GM19240 (cell line): Measurements from ENCODE around the gene TSEN54.

Experiments
- DNase-seq: peaks from one replicate; pipeline ENCODE4 v3.0.0; 2011; ENCODE audit warnings: low spot score; ENCODE audit not compliant: insufficient read length

TSEN54 gene

DNA sequence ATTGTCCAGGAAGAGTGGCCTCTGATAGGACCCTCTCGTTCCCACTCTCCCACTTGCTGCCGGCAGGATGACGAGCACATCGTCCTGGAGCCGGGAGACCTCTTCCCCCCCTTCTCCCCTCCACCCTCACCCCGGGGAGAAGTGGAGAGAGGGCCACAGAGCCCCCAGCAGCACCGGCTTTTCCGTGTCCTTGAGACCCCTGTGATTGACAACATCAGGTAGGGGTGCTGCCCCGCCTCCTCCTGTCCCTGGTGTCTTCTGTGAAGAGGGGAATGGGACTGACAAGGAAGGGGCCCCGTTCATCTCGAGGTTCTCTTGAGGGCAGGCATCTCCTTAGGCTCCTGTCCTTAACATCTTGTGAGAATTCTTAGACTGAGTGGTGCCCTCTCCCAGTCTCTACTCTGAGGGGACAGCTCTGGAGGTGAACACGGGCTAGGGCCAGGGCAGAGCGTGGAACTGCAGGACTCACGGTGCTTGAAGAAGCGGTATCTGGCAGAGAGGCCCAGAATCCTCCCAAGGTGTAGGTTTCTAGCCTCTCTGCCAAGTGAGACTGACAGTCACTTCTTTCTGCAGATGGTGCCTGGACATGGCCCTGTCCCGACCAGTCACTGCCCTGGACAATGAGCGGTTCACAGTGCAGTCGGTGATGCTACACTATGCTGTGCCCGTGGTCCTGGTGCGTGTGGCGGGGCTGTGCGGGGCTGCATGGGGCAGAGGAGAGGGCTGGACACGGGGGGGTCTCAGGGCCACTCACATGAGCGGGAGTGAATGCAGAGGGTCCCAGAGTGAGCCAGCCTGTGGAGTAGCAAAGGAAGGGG lies 27.4 kb upstream of the TSEN54 start:
- DNase-seq: no peak

DNA sequence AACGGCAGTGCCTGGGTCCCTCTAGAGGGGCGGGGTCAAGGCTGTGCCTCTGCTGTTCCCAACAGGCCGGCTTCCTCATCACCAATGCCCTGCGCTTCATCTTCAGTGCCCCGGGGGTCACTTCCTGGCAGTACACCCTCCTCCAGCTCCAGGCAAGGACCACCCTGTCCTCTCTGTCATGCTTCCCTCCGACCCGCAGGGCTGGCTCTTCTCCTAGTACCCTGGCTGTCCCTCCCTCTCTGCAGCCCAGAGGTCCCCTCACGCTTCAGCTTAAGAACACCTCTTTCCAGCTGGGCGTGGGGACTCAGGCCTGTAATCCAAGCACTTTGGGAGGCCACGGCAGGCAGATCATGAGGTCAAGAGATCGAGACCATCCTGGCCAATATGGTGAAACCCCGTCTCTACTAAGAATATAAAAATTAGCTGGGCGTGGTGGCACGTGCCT lies 26.8 kb upstream of the TSEN54 start:
- no peak for DNase-seq

DNA sequence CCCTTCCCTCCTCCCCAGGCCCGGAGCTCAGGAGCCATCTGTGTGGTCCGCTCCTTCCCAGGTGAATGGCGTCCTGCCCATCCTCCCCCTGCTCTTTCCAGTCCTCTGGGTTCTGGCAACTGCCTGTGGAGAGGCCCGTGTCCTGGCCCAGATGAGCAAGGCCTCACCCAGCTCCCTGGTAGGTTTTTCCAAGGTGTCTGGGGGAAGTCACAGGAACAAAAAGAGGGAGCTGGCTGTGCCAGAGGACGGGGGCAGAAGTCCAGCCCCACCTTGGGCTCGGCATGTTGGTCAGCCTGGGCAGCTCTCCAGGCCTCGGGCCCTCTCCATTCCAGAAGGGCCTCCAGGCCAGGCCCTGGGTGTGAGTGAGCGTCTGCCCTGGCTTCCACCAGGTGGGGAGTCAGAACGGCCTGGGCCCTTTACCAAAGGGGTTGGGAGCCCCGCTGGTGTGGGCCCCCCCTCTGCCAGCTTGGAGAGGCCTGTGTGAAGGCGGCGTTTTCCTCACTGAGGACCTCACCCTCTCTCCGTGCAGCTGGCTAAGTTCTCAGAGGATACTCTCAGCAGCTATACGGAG lies 26.1 kb upstream of the TSEN54 start:
- DNase-seq: no peak

DNA sequence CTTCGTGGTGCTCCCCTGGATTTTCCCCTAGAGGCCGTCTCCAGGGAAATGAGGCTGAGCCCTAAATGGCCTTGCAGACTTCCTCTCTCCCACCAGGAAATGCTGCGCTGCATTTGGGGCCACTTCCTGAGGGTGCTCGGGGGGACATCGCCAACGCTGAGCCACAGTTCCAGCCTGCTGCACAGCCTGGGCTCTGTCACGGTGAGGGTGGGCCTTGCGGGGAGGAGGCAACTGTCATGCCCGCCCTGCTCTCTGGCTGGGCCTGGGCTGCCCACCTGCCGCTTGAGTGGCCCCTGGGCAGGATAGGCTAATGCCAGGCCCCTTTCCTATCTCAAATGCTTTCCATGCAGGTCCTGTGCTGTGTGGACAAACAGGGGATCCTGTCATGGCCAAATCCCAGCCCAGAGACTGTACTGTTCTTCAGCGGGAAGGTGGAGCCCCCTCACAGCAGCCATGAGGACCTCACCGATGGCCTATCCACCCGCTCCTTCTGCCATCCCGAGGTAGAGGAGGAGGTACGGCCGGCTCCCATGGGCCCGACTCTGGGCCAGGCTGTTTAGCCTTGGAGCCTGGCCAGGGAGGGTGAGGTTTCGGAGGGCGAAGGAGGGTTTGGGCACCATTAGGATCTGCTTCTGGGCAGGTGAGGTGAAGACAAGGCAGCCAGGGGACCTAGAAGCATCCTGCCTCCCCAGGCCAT lies 25.2 kb upstream of the TSEN54 start:
- DNase-seq: no peak

DNA sequence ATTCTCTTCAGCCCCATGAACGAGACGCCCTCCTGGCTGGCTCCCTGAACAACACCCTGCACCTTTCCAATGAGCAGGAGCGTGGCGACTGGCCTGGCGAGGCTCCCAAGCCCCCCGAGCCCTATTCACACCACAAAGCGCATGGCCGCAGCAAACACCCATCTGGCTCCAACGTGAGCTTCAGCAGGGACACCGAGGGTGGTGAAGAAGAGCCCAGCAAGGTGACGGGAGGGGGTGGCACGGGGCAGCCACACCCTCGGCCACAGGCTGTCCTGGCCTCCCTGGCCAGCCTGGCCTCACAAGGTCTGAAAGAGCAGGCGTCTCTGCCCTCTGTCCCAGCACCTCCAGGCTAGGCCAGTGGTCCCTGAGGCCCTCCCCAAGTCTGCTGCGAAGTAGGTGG lies 24.6 kb upstream of the TSEN54 start:
- no peak for DNase-seq

DNA sequence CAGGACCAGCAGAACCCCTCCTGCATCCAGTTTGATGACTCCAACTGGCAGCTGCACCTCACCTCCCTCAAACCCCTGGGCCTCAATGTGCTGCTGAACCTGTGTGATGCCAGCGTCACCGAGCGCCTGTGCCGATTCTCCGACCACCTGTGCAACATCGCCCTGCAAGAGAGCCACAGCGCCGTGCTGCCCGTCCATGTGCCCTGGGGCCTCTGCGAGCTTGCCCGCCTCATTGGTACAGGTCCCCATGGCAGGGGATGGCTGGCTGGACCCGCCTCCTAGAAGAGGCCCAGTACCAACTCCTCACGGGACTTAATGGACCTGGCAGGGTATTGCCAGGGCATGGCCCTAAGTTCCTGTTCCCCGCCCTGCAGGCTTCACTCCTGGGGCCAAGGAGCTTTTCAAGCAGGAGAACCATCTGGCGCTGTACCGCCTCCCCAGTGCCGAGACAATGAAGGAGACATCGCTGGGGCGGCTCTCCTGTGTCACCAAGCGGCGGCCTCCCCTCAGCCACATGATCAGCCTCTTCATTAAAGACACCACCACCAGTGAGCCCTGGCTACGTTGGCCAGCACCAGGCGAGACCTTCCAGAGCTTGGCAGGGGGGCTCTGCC lies 23.7 kb upstream of the TSEN54 start:
- DNase-seq: no peak

DNA sequence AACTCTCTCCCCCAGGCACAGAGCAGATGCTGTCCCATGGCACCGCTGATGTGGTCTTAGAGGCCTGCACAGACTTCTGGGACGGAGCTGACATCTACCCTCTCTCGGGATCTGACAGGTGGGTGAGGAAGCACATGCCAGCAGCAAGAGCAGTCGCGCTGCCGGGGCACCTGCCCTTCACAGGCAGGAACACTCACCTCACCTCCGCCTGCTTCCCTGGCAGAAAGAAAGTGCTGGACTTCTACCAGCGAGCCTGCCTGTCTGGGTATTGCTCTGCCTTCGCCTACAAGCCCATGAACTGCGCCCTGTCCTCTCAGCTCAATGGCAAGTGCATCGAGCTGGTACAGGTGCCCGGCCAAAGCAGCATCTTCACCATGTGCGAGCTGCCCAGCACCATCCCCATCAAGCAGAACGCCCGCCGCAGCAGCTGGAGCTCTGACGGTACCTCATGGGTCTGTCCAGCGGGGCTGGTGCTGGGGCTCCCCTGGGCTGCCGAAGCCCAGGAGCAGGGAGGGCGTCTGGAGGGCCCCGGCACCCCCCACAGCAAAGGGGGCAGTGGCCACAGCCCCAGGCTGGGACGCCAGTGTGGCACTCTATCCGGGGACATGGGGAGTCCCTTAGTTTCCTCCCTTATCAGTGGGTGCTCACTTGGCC lies 22.7 kb upstream of the TSEN54 start:
- no peak for DNase-seq

DNA sequence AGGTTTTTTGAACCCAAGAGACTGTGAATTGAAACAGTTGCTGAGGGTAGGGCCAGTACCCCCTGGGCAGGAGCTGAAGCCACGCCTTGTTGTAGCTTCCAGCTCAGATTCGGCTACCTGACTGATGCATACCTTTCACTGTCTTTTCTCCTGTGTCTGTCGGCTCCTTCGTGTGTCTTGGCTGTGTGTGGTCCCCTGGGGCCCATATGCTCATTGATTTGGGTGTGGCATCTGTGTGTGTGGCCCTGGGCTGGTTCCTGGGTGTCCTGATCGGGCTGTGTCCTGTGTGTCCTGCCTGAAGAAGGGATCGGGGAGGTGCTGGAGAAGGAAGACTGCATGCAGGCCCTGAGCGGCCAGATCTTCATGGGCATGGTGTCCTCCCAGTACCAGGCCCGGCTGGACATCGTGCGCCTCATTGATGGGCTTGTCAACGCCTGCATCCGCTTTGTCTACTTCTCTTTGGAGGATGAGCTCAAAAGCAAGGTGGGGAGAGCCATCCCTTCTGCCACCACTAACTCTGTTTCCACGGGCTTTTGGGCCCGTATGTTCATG lies 21.9 kb upstream of the TSEN54 start:
- DNase-seq: no peak

DNA sequence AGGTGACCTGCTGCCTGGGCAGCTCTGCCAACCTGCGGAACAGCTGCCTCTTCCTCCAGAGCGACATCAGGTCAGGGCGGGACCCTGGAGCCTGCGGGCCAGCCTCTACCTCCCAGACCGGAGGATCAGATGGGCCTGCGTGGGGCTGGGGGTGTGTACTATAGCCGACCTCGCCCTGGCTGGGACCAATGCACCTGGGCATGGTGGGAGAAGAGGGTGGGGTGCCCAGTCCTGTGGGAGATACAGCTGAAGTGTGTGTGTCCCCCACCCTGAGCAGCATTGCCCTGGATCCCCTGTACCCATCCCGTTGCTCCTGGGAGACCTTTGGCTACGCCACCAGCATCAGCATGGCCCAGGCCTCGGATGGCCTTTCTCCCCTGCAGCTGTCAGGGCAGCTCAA lies 20.3 kb upstream of the TSEN54 start:
- DNase-seq: no peak

DNA sequence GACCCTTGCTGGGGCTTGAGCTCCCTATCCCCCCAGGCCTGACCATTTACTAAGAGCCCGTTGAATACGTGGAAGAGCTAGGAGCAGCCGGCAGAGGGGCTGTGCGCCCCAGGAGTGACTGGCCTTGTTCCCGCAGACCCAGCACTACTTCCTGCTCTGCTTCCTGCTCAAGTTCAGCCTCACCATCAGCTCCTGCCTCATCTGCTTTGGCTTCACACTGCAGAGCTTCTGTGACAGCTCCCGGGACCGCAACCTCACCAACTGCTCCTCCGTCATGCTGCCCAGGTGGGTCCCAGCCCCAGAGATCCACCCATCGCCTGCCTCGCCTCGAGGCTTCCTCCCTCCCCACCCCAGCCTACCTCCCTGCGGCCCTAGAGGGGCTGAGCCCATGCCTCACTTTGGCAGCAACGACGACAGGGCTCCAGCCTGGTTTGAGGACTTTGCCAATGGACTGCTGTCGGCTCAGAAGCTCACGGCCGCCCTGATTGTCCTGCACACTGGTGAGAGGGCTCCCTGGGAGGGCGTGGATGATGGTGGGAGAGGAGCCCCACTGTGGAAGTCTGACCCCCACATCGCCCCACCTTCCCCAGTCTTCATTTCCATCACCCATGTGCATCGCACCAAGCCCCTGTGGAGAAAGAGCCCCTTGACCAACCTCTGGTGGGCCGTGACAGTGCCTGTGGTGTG lies 18.1 kb upstream of the TSEN54 start:
- no peak for DNase-seq

DNA sequence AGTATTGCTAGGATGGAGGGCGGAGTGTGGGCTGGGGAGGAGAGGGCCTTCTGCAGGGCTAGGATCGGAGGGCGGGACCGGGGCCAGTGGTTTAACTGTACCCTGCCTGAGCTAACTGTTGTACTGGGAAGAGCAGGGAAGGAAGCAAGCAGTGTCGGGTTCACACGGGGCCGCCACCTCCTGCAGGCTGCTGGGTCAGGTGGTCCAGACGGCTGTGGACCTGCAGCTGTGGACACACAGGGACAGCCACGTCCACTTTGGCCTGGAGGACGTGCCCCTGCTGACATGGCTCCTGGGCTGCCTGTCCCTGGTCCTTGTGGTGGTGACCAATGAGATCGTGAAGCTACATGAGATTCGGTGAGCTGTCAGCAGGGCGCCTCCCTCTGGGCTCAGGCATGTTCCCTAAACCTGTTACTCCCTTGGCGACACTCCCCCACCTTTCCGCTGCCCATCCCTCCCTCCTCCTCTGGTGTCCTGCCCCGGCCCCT lies 17.6 kb upstream of the TSEN54 start:
- no peak for DNase-seq

DNA sequence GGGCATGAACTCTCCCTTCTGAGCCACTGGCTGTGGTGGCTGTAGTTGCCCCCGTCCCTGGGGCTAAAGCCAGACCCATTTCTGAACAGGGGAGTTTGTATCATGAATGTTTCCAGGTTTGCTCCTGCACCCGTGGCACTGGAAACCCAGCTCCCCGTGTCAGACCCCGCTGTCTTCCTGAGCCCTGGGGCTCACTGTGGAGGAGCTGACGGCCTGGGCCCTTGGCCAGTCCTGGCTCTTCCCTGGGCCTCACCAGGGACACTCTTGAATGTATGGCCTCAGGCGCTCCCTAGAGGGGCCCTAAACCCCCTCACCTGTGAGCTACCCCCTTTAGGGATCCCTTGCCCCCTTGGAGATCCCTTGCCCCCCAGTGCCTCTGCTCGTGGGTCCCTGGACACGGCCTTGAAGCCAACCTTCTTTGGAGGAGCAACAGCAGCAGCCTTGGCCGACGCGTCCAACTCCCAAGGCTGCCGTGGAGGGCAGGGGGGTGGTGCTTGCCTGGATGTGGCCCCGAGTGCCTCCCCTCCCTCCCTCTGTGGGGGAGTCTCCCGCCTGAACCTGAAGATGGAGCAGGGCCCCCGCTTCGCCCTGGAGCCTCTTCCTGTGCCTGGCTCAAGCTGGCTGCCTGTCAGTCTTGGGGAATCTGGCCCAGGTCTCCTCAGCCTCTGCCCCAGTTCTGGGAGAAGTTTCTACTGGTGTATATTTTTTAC lies 16.9 kb upstream of the TSEN54 start:
- no peak for DNase-seq

DNA sequence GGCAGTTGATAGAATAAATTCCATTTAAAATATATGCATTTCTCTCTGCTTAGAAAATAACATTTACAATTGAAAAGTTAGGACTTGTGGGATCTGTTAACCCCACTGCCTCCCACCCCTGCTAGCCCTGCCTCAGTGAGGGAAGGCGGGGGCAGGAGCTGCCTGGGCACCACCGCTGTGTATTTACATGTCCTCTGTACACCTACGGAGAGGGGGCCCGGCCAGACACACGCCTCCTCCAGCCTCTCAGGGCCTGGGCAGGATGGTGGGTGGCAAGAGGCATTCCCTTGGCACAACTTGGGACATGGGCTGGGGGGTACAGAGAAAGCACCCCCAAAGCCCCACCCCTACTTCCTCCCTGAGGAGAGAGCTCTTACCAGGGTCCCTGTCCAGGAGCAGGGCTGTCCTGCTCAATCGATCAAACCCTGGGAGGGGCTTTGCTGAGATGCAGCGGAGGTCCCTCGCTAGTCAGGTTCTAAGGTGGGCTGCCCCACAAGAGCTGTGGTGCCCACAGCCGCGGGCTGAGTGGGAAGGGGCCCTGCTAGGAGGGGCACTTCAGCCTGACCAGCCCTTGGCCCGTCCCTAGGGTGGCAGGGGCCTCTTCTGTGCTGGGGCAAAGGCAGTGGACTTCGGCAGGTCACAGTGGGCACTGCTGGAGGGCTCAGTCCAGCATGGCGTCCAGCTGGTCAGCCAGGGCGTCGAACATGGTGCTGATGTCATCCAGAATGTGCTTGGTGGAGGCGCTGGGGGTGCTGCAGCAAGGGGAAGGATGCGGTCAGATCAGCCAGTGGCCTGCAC lies 15.7 kb upstream of the TSEN54 start:
- DNase-seq: no peak

DNA sequence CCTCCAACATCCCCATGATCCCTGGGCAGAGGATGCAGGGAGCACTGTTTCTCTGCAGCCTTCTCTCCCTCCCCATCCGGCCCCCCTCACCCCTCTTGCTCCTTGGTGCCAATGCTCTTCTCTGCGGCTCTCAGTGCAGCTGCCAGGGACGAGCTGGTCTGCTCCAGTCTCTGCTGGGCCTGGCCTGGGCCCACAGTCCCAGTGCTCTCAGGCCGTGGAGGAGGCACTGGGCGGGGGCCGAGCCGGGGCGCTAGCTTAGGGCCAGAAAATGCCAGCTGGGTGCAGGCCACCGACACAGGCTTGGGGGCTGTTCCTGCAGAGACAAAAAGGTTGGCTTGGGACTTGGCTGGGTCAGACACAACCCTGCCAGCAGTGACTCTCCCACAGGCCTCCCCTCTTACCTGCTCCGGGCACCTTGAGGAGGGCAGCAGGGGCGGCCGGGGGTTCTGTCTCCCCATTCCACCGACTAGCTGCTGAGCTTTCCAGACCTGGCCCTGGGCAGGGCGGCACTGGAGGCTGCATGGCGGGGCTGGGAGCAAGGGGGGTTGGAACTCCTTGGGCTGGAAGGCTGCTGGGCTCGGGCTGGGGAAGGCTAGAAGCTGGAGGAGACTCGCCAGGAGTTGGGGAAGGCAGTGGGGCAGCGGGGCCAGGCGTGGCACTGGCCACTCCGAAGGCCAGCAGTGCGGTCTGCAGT lies 14.8 kb upstream of the TSEN54 start:
- DNase-seq: no peak

DNA sequence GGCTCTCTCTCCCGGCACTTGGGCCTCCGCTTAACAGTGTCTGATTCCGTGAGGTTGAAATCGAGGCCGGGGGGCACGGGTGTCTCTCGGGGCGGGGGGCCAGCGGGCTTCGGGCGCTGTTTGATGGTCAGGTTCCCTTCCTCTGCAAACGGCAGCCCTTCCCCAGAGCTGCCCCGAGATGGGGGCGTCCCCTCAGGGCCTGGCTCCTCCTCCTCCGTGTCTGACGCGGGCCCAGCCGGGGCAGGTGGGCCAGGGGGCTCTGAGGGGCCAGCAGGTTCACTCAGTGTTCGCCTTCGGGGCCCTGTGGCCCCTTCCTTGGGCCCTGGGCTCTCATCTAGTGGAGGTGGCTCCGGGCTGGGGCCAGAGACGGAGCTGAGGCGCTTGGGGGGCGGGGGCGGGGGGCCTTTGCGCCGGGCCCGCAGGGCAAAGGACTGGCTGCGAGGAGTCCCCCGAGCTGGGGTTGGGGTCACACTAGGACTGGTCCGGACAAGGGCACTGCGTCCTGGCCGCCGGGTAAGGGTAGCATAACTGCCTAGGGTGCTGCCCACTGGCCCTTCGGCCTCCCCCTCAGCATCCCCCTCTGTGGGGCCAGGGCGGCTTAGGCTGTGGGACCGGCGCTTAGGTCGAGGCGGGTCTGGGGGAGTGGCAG lies 14.1 kb upstream of the TSEN54 start:
- DNase-seq: no peak

DNA sequence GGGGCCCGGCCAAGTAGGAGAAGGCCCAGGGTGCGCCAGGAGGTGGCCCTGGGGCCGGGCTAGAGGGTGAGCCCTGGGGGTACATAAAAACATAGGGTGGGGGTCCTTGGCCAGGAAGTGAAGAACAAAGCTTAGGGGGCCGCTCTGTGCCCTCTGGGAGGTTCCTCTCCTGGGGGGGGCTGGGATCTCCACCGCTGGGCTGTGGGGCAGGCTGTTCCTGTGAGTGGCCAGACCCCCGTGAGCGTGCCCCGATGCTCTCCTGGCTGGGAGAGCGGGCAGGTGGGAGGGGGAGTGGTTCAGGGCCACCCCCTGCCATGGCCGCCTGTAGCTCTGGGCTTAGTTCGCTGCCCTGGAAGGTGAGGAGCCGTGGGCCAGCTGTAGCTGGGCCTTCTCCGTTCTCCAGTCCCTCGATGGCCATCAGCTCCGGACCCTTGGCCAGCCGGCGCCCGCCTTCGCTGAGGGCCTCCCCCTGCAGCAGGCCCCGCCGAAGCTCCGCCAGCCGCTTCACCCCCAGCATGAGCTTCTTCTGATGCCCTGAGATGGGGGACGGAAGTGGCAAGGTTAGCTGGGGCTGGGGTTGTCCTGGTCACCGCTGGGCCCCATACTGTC lies 13.5 kb upstream of the TSEN54 start:
- DNase-seq: no peak

DNA sequence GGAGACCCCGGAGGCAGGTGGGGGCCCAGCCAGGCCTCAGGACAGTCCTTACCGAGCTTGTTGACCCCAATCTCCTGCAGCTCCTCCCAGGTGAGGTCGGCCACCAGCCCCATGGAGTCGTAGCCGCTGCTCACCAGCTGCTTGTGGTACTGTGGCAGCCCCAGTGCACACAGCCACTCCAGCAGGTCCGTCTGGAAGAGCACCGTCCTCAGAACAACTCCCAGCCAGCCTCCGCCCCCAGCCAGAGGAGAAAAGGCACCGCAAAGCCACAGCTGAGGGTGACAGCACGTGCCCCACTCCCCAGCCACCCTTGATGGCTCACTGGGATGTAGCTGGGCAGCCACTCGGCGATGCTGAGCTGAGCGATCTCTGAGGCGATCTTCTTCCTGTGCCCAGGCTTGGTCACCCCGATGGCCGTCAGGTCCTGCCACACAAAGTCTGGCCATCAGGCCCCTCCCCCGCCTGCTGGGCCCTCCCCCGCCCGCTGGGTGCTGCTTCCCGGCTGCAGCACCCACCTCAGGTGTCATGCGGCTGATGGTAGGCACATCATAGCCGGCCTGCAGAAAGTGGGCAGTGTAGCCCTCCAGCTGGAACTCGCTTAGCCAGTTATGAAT lies 12.9 kb upstream of the TSEN54 start:
- DNase-seq: no peak
